ENCODE measurements around the gene C10orf67.

The C10orf67 gene

DNA sequence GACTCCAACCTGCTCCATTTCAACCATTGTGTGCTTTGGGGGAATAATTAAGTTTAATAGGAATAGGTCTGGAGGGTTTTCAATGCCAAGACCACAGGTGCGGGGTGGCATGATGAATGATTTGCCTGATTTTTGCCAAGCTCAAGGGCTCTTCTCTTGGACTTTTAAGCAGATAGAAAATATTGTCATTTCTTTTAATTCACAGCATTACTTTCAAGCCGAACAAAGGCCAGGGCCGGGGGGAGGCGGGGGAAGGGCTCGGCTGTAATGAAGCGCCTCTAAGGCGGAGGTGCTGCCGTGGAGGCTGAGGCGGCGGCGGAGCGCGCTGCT lies 146.0 kb downstream of the C10orf67 start:
- no peak overlapping the region for H3K4me3 Mint-ChIP-seq
- no peak overlapping the region for H3K27ac Mint-ChIP-seq
- peaks cover 4% of the 10 kb centered on the region for H3K4me1 Mint-ChIP-seq (ENCODE audit: low read depth)
- H3K27me3 Mint-ChIP-seq (ENCODE audit: low read depth): peaks cover 85% of the 10 kb centered on the region
- H3K36me3 Mint-ChIP-seq (ENCODE audit: low read depth): no peaks in the 10 kb centered on the region
- H3K9me3 Mint-ChIP-seq: no peaks in the 10 kb centered on the region
- DNase-seq (ENCODE audit: low spot score): no peak

GRCh38 chr10:23197416-23197861 lies 147.2 kb downstream of the C10orf67 start:
- Mint-ChIP-seq H3K4me3 (no peak overlapping the region), H3K27ac (no peak overlapping the region), H3K4me1 (ENCODE audit: low read depth) (peaks cover 4% of the 10 kb centered on the region), H3K27me3 (ENCODE audit: low read depth) (peaks cover 82% of the 10 kb centered on the region), H3K9me3 (no peaks in the 10 kb centered on the region), H3K36me3 (ENCODE audit: low read depth) (no peaks in the 10 kb centered on the region)
- no peak for DNase-seq (ENCODE audit: low spot score)

- no peaks in the 10 kb centered on the region for H3K9me3 Mint-ChIP-seq
- H3K4me3 Mint-ChIP-seq: no peak overlapping the region
- no peaks in the 10 kb centered on the region for H3K36me3 Mint-ChIP-seq (ENCODE audit: low read depth)
- peaks cover 4% of the 10 kb centered on the region for H3K4me1 Mint-ChIP-seq (ENCODE audit: low read depth)
- DNase-seq (ENCODE audit: low spot score): no peak
- no peak overlapping the region for H3K27ac Mint-ChIP-seq
- peaks cover 78% of the 10 kb centered on the region for H3K27me3 Mint-ChIP-seq (ENCODE audit: low read depth)
Measured at GRCh38 chr10:23196915-23197314, 147.7 kb downstream of the C10orf67 start.

- no peak overlapping the region for H3K4me3 Mint-ChIP-seq
- no peaks in the 10 kb centered on the region for H3K36me3 Mint-ChIP-seq (ENCODE audit: low read depth)
- H3K4me1 Mint-ChIP-seq (ENCODE audit: low read depth): peaks cover 4% of the 10 kb centered on the region
- no peak overlapping the region for H3K27ac Mint-ChIP-seq
- no peaks in the 10 kb centered on the region for H3K9me3 Mint-ChIP-seq
- no peak for DNase-seq (ENCODE audit: low spot score)
- peaks cover 71% of the 10 kb centered on the region for H3K27me3 Mint-ChIP-seq (ENCODE audit: low read depth)
Measured at GRCh38 chr10:23195846-23196600, 148.6 kb downstream of the C10orf67 start.

DNA sequence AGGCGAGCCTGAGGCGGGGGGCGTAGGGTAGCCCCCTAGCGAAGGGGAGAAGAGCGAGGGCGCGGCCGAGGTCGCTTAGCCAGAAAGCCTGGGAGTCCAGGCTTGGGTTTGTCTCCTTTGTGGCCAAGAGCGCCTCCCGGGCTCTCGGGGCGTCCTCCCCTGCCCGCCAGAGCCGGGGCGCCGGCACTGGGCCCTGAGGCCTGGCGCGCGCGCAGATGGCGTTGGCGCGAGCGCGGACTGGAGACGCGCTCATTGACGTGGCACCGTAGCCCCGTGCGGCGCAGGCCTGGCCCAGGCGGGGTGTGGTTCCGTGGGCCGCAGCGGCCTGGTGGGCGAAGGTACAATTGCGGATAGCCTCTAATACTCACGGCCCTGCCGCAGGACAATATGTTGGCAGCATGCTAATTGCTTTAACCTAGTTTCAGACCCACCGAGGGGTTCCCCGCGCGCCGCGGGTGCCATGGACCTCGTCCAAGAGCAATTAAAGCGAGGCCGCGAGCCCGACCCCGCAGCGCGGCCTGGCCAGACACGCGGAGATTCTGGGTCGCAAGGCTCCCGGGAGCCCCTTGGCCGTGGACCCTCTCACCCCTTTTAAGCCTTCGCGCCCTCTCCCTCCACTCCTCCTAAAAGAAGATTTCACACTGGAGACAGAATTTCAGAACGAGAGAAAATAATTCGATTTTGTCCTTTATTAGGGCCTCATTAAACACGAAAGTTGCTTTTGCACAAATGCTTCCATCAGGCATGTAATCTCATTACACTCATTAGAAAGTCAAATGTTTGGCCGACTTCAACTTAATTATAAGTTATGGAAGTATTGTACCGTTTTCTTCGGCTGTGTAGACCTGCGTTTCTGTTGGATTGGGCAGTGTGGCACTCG lies 149.4 kb downstream of the C10orf67 start:
- Mint-ChIP-seq H3K4me3 (no peak overlapping the region), H3K27me3 (ENCODE audit: low read depth) (peaks cover 71% of the 10 kb centered on the region), H3K36me3 (ENCODE audit: low read depth) (no peaks in the 10 kb centered on the region), H3K27ac (no peak overlapping the region), H3K4me1 (ENCODE audit: low read depth) (peaks cover 4% of the 10 kb centered on the region), H3K9me3 (no peaks in the 10 kb centered on the region)
- DNase-seq (ENCODE audit: low spot score): no peak

DNA sequence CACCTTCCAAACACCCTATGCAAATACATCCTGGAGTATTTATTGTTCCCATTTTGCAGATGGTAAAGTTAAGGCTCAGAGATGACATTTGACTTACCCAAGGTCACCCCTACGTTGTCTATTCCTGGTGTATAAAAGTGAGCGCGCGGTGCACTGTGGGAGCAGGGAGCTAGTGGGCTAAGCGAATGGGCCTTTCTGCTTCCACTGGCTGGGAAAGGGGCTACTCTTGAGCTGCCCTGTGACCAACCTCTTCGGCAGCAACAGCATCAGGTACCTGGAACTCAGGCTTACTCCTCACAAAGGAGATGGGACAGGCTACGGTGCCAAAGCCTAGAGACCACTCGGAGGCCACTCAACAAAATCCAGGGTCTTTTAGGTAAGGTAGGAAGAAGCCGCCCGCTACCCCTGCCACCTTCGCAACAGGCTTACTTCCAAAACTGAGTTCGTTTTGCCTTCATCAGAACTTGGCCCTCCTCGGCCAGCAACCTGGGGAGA lies 150.1 kb downstream of the C10orf67 start:
- no peaks in the 10 kb centered on the region for H3K4me1 Mint-ChIP-seq (ENCODE audit: low read depth)
- H3K9me3 Mint-ChIP-seq: no peaks in the 10 kb centered on the region
- H3K4me3 Mint-ChIP-seq: no peak overlapping the region
- peaks cover 68% of the 10 kb centered on the region for H3K27me3 Mint-ChIP-seq (ENCODE audit: low read depth)
- DNase-seq (ENCODE audit: low spot score): no peak
- H3K36me3 Mint-ChIP-seq (ENCODE audit: low read depth): no peaks in the 10 kb centered on the region
- no peak overlapping the region for H3K27ac Mint-ChIP-seq

GRCh38 chr10:23193435-23194074 lies 151.0 kb downstream of the C10orf67 start:
- Mint-ChIP-seq H3K4me3 (no peak overlapping the region), H3K9me3 (no peaks in the 10 kb centered on the region), H3K36me3 (ENCODE audit: low read depth) (no peaks in the 10 kb centered on the region), H3K27me3 (ENCODE audit: low read depth) (peaks cover 73% of the 10 kb centered on the region), H3K4me1 (ENCODE audit: low read depth) (no peaks in the 10 kb centered on the region), H3K27ac (peak overlapping the region; percentile 66)
- no peak for DNase-seq (ENCODE audit: low spot score)

DNA sequence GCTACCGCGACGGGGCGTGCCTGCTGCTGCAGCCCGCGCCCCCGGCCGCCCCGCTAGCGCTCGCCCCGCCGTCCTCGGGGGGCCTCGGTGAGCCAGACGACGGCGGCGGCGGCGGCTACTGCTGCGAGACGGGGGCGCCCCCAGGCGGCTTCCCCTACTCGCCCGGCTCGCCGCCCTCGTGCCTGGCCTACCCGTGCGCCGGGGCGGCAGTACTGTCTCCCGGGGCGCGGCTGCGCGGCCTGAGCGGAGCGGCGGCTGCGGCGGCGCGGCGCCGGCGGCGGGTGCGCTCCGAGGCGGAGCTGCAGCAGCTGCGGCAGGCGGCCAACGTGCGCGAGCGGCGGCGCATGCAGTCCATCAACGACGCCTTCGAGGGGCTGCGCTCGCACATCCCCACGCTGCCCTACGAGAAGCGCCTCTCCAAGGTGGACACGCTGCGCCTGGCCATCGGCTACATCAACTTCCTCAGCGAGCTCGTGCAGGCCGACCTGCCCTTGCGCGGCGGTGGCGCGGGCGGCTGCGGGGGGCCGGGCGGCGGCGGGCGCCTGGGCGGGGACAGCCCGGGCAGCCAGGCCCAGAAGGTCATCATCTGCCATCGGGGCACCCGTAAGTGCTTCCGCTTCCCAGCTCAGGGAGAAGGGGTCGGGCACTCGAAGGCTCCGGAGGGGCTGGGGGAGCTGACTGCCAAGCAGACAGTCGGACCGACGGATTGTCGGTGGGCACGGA lies 151.7 kb downstream of the C10orf67 start:
- H3K27ac Mint-ChIP-seq: no peak overlapping the region
- H3K4me1 Mint-ChIP-seq (ENCODE audit: low read depth): no peaks in the 10 kb centered on the region
- no peak overlapping the region for H3K4me3 Mint-ChIP-seq
- H3K36me3 Mint-ChIP-seq (ENCODE audit: low read depth): no peaks in the 10 kb centered on the region
- H3K9me3 Mint-ChIP-seq: no peaks in the 10 kb centered on the region
- peaks cover 73% of the 10 kb centered on the region for H3K27me3 Mint-ChIP-seq (ENCODE audit: low read depth)
- DNase-seq (ENCODE audit: low spot score): no peak

GRCh38 chr10:23191764-23192711 lies 152.6 kb downstream of the C10orf67 start, which contains the start of gene PTF1A:
Gene PTF1A, plus strand, starts transcription at chr10:23192312. Its CDS starts 219 bp downstream, at chr10:23192531.
- Mint-ChIP-seq H3K27me3 (ENCODE audit: low read depth) (peaks cover 70% of the 10 kb centered on the region), H3K4me3 (no peak within 1 kb of the TSS), H3K36me3 (ENCODE audit: low read depth) (no peaks in the 10 kb centered on the region), H3K4me1 (ENCODE audit: low read depth) (no peaks in the 10 kb centered on the region), H3K9me3 (no peaks in the 10 kb centered on the region), H3K27ac (peak within 1 kb of the TSS; percentile 31)
- no peak for DNase-seq (ENCODE audit: low spot score)

DNA sequence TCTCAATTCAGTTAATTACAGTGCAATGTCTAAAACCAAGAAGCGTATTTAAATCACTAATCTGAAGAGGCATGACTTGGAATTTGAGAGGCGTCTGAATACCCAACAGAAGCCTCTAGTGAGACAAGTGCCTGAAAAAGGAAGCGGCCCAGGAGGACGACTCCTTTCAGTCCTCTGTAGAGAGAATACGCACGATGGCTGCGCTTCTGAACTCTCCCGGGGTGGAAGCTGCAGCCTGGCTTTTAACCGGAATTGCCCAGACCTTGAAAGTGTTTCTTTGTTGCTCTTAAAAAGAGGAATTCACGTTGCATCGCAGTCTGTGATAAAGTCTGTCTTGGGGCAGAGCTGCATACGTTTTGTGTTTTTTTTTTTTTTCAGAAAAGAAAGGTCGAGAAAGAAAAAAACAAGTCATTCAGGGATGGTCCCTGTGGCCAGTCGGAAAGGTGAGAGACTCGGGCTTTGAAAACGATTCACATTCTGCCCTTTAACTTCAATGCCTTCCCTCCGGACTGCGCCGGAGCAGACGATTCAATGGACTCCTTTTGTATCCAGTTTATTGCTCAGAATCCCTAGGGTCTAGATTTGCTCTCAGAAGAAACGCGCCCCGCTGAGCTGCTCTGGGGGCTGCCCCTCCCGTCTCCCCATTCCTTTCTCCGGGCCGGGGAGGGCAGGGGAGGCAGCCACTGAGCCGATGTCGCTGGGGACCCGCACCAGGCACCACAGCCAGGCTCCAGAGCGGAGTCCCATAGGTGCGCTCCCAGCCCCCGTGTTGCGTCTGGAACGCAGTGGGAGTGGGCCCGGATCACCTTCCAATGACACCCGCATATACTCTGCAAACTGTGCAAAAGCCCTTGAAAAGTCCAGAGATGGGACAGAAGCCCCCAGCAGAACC lies 153.5 kb downstream of the C10orf67 start:
- no peaks in the 10 kb centered on the region for H3K36me3 Mint-ChIP-seq (ENCODE audit: low read depth)
- no peaks in the 10 kb centered on the region for H3K9me3 Mint-ChIP-seq
- H3K4me3 Mint-ChIP-seq: no peak overlapping the region
- no peaks in the 10 kb centered on the region for H3K4me1 Mint-ChIP-seq (ENCODE audit: low read depth)
- no peak for DNase-seq (ENCODE audit: low spot score)
- no peak overlapping the region for H3K27ac Mint-ChIP-seq
- peaks cover 63% of the 10 kb centered on the region for H3K27me3 Mint-ChIP-seq (ENCODE audit: low read depth)

GRCh38 chr10:23189024-23189423 lies 155.6 kb downstream of the C10orf67 start:
- no peaks in the 10 kb centered on the region for H3K36me3 Mint-ChIP-seq (ENCODE audit: low read depth)
- no peaks in the 10 kb centered on the region for H3K9me3 Mint-ChIP-seq
- no peaks in the 10 kb centered on the region for H3K4me1 Mint-ChIP-seq (ENCODE audit: low read depth)
- no peak overlapping the region for H3K4me3 Mint-ChIP-seq
- DNase-seq (ENCODE audit: low spot score): no peak
- no peak overlapping the region for H3K27ac Mint-ChIP-seq
- peaks cover 50% of the 10 kb centered on the region for H3K27me3 Mint-ChIP-seq (ENCODE audit: low read depth)

DNA sequence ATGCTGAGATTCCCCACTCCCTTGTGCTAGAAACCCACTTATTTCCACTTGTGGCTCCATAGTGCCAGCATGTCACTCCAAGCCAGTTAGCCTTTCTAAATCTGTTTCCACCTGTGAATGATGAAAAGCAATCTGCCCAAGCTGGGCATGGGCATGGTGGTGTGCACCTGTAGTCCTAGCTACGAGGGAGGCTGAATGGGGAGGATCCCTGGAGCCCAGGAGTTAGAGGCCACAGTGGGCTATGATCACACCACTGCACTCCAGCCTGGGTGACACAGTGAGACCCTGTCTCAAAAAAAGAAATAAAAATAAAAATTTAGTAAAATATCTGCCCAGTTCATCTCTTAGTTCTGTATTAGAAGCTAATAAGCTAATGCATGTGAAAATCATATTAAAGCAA lies 157.4 kb downstream of the C10orf67 start:
- H3K27me3 Mint-ChIP-seq (ENCODE audit: low read depth): peaks cover 46% of the 10 kb centered on the region
- no peak overlapping the region for H3K4me3 Mint-ChIP-seq
- DNase-seq (ENCODE audit: low spot score): no peak
- no peaks in the 10 kb centered on the region for H3K36me3 Mint-ChIP-seq (ENCODE audit: low read depth)
- H3K9me3 Mint-ChIP-seq: no peaks in the 10 kb centered on the region
- no peak overlapping the region for H3K27ac Mint-ChIP-seq
- H3K4me1 Mint-ChIP-seq (ENCODE audit: low read depth): no peaks in the 10 kb centered on the region
